Measurements from ENCODE around the gene GPR18. TPM values are rescaled to one million over a fixed set of nuclear protein-coding genes. Genes with fewer than 3 reads are reported as not detected.

Gene GPR18
- total and polyA plus RNA-seq, 12 donors: 0.03 to 0.78 TPM; not detected in 10

DNA sequence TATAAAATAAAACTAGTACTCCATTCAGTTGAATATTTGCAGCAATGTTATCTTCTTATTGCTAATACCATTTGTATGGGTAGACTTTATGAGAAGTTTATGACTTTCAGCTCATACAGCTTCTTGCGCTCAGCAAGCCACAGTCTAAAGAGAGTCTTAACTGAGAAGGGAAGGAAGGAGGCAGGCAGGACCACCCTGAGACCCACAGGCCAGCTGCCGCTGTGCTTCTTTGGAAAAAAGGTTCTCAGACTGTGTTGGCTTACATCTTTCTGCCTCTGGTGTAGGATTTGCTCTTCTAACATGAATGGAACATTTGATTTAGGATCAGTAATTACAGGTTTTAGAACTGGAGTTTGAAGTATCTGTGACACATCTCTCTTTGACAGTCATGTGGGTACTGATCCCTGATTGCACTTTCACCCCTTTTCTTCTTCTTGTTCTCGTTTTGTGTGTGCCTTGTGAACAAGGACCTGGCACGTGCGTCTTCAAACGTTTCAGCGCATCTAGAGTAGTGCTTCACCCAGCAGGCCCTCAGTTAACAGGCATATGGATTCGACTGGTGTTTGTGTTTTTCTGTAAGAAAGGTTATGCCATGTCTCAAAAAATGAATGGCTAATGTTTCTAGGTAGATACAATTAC lies 7.1 kb upstream of the GPR18 start:
- TF ChIP-seq POLR2A (IDR thresholded peaks at IDR 0.05) (no peak), CTCF (IDR thresholded peaks at IDR 0.05) (no peak)
- intact Hi-C loops (cut with DNase I): loop anchor here in 1 of 2 donors (2.0 to 5.0 kb wide), 2 partner anchors 86 to 172 kb away; no protein-coding TSS in a partner anchor
- Histone ChIP-seq H3K4me1 (replicated peaks in 1 of 2) (no peaks in the 10 kb centered on the region), H3K36me3 (replicated peaks in 1 of 2) (no peaks in the 10 kb centered on the region), H3K9me3 (replicated peaks in 1 of 3) (peaks cover 0 to 1% (median 0%) of the 10 kb centered on the region in 3 donors), H3K4me3 (no peak overlapping the region), H3K27me3 (no peaks in the 10 kb centered on the region), H3K27ac (no peak overlapping the region)
- DNase-seq: no peak
- WGBS, 4 donors: 74 to 84% (median 81%) methylated on average over 8 of the region's 8 CpGs

DNA sequence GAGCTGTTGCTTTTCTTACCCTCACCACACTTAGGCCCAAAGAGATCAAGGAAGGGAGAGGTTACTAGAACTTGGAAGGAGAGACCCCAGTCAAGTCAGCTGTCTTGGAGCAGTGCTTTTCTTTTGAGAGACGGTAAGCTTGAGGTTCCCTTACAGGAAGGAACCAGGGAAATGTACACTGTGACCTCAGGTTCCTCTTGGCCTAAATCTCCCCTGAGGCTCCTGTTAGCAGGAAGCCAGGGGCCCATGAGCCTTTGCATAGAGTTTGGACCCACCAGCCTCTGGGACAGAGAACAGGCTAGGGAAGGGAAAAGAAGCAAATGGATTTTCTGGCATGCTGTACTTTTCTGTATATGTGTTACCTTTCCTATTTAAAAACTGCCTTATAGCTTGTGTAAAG lies 5.9 kb upstream of the GPR18 start:
- H3K4me1 ChIP-seq (replicated peaks in 1 of 2): peaks cover 0 to 4% of the 10 kb centered on the region in 2 donors
- intact Hi-C loops (cut with DNase I): loop anchor here in 1 of 2 donors (2.0 kb wide), 1 partner anchor 85 kb away; no protein-coding TSS in a partner anchor
- no peak overlapping the region for H3K27ac ChIP-seq

GRCh38 chr13:99263126-99263785 lies 5.1 kb upstream of the GPR18 start:
- WGBS, 4 donors: 94 to 97% (median 96%) methylated on average over 7 of the region's 7 CpGs

More for the DNA sequence above, 5.9 kb upstream of the GPR18 start:
- TF ChIP-seq CTCF (IDR thresholded peaks at IDR 0.05) (no peak), POLR2A (IDR thresholded peaks at IDR 0.05) (no peak)
- no peaks in the 10 kb centered on the region for H3K36me3 ChIP-seq (replicated peaks in 1 of 2)
- no peaks in the 10 kb centered on the region for H3K27me3 ChIP-seq
- H3K4me3 ChIP-seq: no peak overlapping the region
- WGBS, 4 donors: 33 to 56% (median 44%) methylated on average over 1 of the region's 1 CpG
- no peaks in the 10 kb centered on the region for H3K9me3 ChIP-seq (replicated peaks in 1 of 3)
- DNase-seq: no peak

More at GRCh38 chr13:99263126-99263785, 5.1 kb upstream of the GPR18 start:
- Histone ChIP-seq H3K36me3 (replicated peaks in 1 of 2) (no peaks in the 10 kb centered on the region), H3K4me1 (replicated peaks in 1 of 2) (peaks cover 0 to 4% of the 10 kb centered on the region in 2 donors), H3K27me3 (no peaks in the 10 kb centered on the region), H3K4me3 (no peak overlapping the region), H3K9me3 (replicated peaks in 1 of 3) (no peaks in the 10 kb centered on the region), H3K27ac (no peak overlapping the region)
- no peak for DNase-seq
- TF ChIP-seq POLR2A (IDR thresholded peaks at IDR 0.05) (no peak), CTCF (IDR thresholded peaks at IDR 0.05) (no peak)
- intact Hi-C loops (cut with DNase I): no loop called here

All from adrenal gland (tissue), 12 donors.